VCaP (cell line): ENCODE results near the gene PHF11.

Experiments
- H3K27ac ChIP-seq: fragments of 450-650 bp; 2 replicates; pipeline ENCODE4 v1.5.1; 2017
- TF ChIP-seq, protein P1 (sequence below): fragments of 450-650 bp; conservative IDR thresholded peaks from 2 replicates; pipeline ENCODE4 v1.5.1; 2017; ENCODE audit warnings: mild to moderate bottlenecking, moderate library complexity

Gene PHF11

DNA sequence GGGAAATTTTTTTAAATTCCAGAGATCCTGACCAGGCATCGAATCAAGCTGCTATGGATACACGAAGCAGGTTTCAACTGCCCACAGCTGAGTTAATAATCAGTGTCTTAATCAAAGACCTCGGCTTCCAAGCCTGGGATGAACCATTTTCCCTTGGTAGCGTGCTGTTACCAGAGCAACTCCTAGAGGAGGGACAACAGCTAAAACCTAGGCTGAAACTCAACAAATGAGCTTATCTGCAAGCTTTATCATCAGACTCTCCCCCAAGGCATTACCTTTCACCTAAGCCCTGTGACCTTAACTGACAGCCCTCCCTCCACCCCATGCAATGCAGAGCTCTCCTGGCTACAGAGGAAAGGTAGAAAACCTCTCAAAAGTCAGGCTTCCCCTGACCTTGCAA, 49.9 kb downstream of the PHF11 start:
- TF ChIP-seq, protein P1, sequence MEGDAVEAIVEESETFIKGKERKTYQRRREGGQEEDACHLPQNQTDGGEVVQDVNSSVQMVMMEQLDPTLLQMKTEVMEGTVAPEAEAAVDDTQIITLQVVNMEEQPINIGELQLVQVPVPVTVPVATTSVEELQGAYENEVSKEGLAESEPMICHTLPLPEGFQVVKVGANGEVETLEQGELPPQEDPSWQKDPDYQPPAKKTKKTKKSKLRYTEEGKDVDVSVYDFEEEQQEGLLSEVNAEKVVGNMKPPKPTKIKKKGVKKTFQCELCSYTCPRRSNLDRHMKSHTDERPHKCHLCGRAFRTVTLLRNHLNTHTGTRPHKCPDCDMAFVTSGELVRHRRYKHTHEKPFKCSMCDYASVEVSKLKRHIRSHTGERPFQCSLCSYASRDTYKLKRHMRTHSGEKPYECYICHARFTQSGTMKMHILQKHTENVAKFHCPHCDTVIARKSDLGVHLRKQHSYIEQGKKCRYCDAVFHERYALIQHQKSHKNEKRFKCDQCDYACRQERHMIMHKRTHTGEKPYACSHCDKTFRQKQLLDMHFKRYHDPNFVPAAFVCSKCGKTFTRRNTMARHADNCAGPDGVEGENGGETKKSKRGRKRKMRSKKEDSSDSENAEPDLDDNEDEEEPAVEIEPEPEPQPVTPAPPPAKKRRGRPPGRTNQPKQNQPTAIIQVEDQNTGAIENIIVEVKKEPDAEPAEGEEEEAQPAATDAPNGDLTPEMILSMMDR, result no peak
- H3K27ac ChIP-seq, result no peak overlapping the region

DNA sequence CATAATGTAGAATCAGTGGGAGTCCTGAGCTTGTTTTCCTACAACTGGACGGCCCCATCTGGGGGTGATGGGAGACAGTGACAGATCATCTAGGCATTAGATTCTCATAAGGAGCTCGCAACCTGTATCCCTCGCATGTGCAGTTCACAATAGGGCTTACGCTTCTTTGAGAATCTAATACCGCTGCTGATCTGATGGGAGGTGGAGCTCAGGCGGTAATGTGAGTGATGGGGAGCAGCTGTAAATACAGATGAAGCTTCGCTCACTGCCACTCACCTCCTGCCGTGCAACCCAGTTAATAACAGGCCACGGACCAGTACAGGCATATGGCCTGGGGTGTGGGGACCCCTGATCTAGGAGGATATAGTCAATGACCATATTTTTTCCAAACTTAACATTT, 50.8 kb downstream of the PHF11 start:
- TF ChIP-seq, protein P1, result no peak
- no peak overlapping the region for H3K27ac ChIP-seq

DNA sequence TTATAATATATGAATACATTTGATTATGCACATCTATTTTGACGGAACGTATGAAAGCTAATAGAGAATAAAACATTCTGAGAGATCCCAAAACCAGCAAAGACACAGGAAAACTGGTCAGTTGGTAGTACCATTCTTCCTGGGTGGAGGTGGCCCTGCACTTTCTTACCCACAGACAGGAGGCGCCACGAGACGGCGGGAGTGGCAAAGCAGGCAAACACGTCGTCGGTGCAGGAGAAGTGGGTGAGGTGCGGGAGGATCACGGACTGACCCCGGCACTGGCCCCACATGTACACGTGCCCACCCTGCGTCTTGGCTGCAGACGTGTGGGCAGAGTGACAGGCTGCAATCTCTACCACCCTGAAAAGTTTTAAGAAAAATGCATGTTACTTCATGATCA, 53.5 kb downstream of the PHF11 start:
- no peak overlapping the region for H3K27ac ChIP-seq
- TF ChIP-seq, protein P1, result no peak; the same call in 1 of the 2 replicates

DNA sequence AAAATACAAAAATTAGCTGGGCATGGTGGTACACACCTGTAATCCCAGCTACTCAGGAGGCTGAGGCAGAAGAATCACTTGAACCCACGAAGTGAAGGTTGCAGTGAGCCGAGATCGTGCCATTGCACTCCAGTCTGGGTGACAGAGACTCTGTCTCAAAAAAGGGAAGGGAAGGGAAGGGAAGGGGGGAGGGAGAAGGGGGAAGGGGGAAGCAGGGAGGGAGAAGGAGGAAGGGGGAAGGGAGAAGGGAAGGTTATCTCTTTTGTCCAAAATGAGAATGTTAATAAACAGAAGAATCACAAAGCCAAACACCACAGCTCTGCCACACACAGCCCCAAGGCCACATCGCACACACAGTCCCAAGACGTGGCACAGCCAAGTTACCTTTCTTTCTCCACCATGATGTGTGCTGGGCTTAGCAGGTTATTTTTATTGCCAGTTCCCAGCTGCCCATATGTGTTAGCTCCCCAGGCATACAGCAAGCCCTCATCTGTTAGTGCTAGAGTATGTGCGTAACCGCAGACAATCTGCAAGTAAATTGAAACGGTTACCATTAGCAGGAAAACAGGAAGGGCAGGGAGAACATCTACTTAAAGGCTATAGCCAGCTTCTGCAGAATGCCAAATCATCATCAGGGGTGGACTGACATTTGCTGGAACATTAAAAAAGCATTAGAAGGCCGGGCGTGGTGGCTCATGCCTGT, 55.3 kb downstream of the PHF11 start:
- TF ChIP-seq, protein P1, result no peak
- H3K27ac ChIP-seq, result no peak overlapping the region

DNA sequence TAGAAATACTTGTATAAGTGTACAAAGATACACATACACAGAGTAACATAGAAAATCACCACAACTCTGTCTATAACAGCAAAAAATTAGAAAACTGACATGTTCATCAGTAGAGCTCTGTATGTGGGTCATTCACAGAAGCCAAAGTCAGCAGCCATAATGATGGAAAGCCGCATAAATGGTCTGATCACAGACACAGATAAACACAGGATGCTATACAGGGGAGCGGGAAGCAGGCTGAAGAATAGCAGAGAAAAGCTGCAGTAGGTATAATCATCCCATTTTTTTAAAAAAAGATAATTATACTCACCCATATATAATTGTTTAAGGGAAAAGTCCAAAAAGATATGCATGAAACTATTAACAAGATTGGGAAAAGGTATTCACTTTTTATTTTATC, 58.1 kb downstream of the PHF11 start:
- TF ChIP-seq, protein P1, result no peak
- H3K27ac ChIP-seq, result no peak overlapping the region

DNA sequence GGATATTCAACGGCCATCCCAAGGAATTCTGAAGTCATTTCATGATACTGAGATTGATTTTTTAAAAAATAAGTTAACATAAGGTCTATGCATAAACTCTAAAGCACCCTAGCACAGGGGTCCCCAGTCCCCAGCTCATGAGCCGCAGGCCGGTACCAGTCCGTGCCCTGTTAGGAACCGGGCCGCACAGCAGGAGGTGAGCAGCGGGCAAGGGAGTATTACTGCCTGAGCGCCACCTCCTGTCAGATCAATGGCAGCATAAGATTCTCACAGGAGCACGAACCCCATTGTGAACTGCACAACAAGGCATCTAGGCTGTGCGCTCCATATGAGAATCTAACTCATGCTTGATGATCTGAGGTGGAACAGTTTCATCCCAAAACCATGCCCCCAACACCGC, 58.6 kb downstream of the PHF11 start:
- TF ChIP-seq, protein P1, result no peak
- no peak overlapping the region for H3K27ac ChIP-seq

DNA sequence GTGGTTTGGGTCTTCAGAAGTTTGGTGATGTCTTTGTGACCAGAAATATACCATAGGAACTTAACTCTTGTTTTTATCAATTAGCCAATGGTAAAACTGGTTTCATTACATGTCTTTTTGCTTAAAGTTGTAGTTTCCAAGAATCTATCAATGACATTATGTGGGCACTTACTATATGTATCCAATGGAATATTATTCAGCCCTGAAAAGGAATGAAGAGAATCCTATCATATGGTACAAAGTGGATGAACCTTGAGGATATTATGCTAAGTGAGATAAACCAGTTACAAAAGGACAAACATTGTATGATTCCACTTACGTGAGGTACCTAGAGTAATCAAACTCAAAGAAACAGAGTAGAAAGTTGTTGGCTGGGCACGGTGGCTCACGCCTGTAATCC, 63.3 kb downstream of the PHF11 start:
- no peak overlapping the region for H3K27ac ChIP-seq
- TF ChIP-seq, protein P1, result no peak
